Gastrocnemius medialis (tissue), 4 donors: ENCODE measurements around the gene PRKCA. TPM values are rescaled to one million over a fixed set of nuclear protein-coding genes. Genes with fewer than 3 reads are reported as not detected.

Experiments
- ATAC-seq, 2 donors: fragments of 150-250 bp; one replicate each; pipeline ENCODE4 v1.9.1; 2016
- DNase-seq, 2 donors: peaks; one replicate each; pipeline ENCODE4 v3.0.0-alpha.2; 2019
- H3K27ac ChIP-seq, 4 donors: fragments of 200-600 bp; sonication (generic); 1 replicate in 1 of 4; 2 replicates in 3 of 4; pipeline ENCODE4 v1.5.1; 2016 to 2018; ENCODE audit warnings: mild to moderate bottlenecking in 2 of 4, moderate library complexity in 1 of 4
- H3K27me3 ChIP-seq, 3 donors: fragments of 200-600 bp; sonication (generic) in 2 of 3; 1 replicate in 1 of 3; 2 replicates in 2 of 3; pipeline versions ENCODE4 v1.5.1 to v1.6.0; 2016 to 2019; ENCODE audit warnings: mild to moderate bottlenecking in 1 of 3, moderate library complexity in 1 of 3
- H3K36me3 ChIP-seq, 2 donors: fragments of 200-600 bp; sonication (generic) in 1 of 2; one replicate each; pipeline ENCODE4 v1.5.1; 2017 to 2018
- H3K4me1 ChIP-seq, 2 donors: fragments of 200-600 bp; sonication (generic) in 1 of 2; one replicate each; pipeline ENCODE4 v1.5.1; 2016 to 2017; ENCODE audit warnings: mild to moderate bottlenecking in 2 of 2
- H3K4me3 ChIP-seq, 4 donors: fragments of 200-600 bp; sonication (generic) in 3 of 4; 1 replicate in 1 of 4; 2 replicates in 3 of 4; pipeline ENCODE4 v1.5.1; 2016 to 2019; ENCODE audit warnings: mild to moderate bottlenecking in 2 of 4
- H3K9me3 ChIP-seq, 3 donors: fragments of 200-600 bp; sonication (generic) in 2 of 3; 1 replicate in 1 of 3; 2 replicates in 2 of 3; pipeline ENCODE4 v1.5.1; 2016 to 2019
- CTCF ChIP-seq, 5 experiments: fragments of 450-650 bp in 3 of 5; fragments of 200-600 bp in 2 of 5; sonication (generic) in 2 of 5; IDR thresholded peaks in 4 of 5; conservative IDR thresholded peaks in 1 of 5; 1 replicate in 4 of 5; 2 replicates in 1 of 5; pipeline ENCODE4 v1.5.1; 2016 to 2019; ENCODE audit warnings: antibody characterized with exemption in 5 of 5, mild to moderate bottlenecking in 3 of 5, moderate library complexity in 3 of 5
- POLR2A ChIP-seq, 2 donors: fragments of 450-650 bp; IDR thresholded peaks; one replicate each; pipeline ENCODE4 v1.6.1; 2017; ENCODE audit warnings: antibody characterized with exemption in 2 of 2, mild to moderate bottlenecking in 2 of 2, moderate library complexity in 2 of 2
- in situ Hi-C, 4 donors: fragments of 200-750 bp; cut with MboI; loops; one replicate each; pipeline versions ENCODE4 v1.15.0 to v1.8.0; 2017; ENCODE audit warnings: low sequenced_read_pairs in 4 of 4
- intact Hi-C: fragments of 100-400 bp; cut with DNase I; formaldehyde crosslinking; loops from one replicate; pipeline ENCODE4 v1.15.1; 2023; ENCODE audit warnings: low total_unique reads
- total RNA-seq, 4 donors: library from RNA; depleted of rRNA; stranded (reverse); fragments of >200 nt; gene quantifications; one replicate each; pipeline versions ENCODE4 v1.1.0 to v1.2.3, GENCODE V29; 2016

The PRKCA gene
- total RNA-seq, 4 donors from 2014 or later, result 7.6 to 16.8 (median 11.1) TPM

GRCh38 chr17:66564992-66565465 lies 262.6 kb downstream of the PRKCA start:
- in situ Hi-C loops, result loop anchor here (10.0 kb wide), 1 partner anchor 310 kb away; no protein-coding TSS in a partner anchor
- intact Hi-C loops, result loop anchor here (5.0 kb wide), 1 partner anchor 107 kb away; no protein-coding TSS in a partner anchor
- no peak for ATAC-seq

DNA sequence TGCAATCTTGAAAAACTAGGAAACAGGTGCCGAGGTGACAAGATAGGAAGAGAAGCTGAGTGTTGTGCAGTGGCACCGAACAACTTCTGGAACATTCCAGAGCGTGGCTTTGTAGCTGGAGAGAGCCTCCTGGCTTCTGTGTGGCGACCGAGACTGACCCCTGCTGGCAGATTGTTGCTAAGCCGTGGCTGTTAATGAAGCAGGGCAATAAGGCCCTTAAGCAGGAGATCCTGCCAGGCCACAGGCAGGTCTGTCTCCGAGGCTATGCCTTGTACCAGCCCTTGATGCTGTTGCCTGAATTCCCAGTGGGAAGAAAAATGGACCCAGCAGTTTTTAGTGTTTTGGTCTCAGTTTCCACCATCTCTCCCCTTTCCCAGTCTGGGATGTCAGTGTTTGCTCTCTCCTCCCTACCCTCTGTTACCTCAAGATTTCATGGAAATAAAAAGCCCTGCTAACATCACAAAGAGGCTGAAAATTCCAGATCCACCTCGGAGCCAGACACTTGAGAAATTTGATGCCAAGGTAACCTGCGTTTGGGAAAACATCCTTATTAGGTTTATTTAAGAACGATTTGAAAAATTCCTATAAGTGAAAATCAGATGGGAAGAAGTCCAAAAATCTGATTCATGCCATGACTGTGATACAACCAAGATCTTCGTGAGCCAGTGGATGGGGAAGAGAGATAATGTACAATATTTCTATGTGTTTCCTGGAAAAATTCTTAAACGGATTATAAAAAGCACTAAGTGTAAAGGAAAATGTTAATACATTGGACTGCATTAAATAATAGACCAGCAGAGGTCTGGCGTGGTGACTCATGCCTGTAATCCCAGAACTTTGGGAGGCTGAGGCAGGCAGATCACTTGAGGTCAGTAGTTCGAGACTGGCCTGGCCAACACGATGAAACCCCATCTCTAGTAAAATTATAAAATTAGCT lies 265.1 kb downstream of the PRKCA start:
- ATAC-seq (peak; percentile 81 to 85), DNase-seq (peak; percentile 32 to 62)
- Histone ChIP-seq H3K27ac (no peak overlapping the region), H3K4me1 (no peaks in the 10 kb centered on the region), H3K9me3 (no peaks in the 10 kb centered on the region), H3K36me3 (no peaks in the 10 kb centered on the region), H3K27me3 (no peaks in the 10 kb centered on the region), H3K4me3 (no peak overlapping the region)
- intact Hi-C loops (loop anchor here (1.0 to 5.0 kb wide), 3 partner anchors 105 to 312 kb away; partner anchors contain the start of gene PRKCA), in situ Hi-C loops (loop anchor here (10.0 kb wide), 1 partner anchor 313 kb away; no protein-coding TSS in a partner anchor)
- TF ChIP-seq CTCF (IDR thresholded peaks at IDR 0.05 in 4 of 5, conservative IDR thresholded peaks at IDR 0.05 in 1 of 5), result peak; percentile 43 to 82 (median 78)
- TF ChIP-seq POLR2A (IDR thresholded peaks at IDR 0.05), result no peak

More at GRCh38 chr17:66564992-66565465, 262.6 kb downstream of the PRKCA start:
- Histone ChIP-seq H3K27me3 (no peaks in the 10 kb centered on the region), H3K4me3 (no peak overlapping the region), H3K4me1 (no peaks in the 10 kb centered on the region), H3K27ac (no peak overlapping the region), H3K9me3 (no peaks in the 10 kb centered on the region), H3K36me3 (no peaks in the 10 kb centered on the region)
- DNase-seq, result no peak
- TF ChIP-seq POLR2A (IDR thresholded peaks at IDR 0.05) (no peak), CTCF (IDR thresholded peaks at IDR 0.05 in 4 of 5, conservative IDR thresholded peaks at IDR 0.05 in 1 of 5) (no peak)

GRCh38 chr17:66569572-66569971 lies 267.2 kb downstream of the PRKCA start:
- ATAC-seq (no peak), DNase-seq (no peak)
- intact Hi-C loops (loop anchor here (5.0 kb wide), 1 partner anchor 103 kb away; no protein-coding TSS in a partner anchor), in situ Hi-C loops (loop anchor here (10.0 kb wide), 1 partner anchor 315 kb away; no protein-coding TSS in a partner anchor)
- Histone ChIP-seq H3K4me1 (no peaks in the 10 kb centered on the region), H3K36me3 (no peaks in the 10 kb centered on the region), H3K4me3 (no peak overlapping the region), H3K27me3 (no peaks in the 10 kb centered on the region), H3K9me3 (no peaks in the 10 kb centered on the region), H3K27ac (no peak overlapping the region)
- no peak for TF ChIP-seq POLR2A (IDR thresholded peaks at IDR 0.05)

DNA sequence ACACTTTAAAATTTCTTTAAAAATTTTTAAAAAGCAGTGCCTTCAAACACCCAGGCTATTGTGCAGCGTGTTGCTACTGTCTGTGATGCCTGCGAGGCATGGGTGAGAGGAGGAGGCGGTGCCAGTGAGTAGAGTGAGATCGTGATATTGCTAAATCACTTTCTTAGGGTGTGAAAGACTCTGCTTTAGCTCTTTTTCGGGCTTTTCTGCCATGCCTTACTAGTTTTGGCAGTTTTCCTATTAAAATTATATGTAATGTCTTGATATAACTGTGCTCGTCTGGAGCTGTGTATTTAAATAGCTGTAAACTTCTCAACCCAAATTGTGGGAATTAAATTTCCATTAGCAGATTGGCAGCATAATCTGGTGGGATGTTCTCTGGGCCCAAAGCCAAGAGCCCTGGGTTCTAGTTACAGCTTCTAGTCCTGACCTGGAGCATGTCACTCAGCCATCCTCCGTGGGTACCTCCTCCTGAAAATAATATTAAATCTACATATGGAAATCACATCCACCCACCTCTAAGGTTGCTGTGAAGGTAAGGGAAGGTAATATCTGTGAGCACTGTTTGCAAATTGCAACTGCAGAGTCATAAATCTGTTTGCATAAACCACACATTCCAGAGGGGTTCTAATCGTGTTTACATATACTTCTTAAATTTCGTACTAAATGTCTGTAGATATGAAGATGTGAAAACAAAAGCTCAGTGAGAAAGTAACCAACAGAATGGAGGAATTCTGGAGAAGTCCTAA lies 268.2 kb downstream of the PRKCA start:
- in situ Hi-C loops, result no loop called here

More for the DNA sequence above, 268.2 kb downstream of the PRKCA start:
- no peaks in the 10 kb centered on the region for H3K27me3 ChIP-seq
- H3K27ac ChIP-seq, result no peak overlapping the region
- TF ChIP-seq CTCF (IDR thresholded peaks at IDR 0.05 in 4 of 5, conservative IDR thresholded peaks at IDR 0.05 in 1 of 5) (no peak), POLR2A (IDR thresholded peaks at IDR 0.05) (no peak)
- DNase-seq (no peak), ATAC-seq (no peak)
- no peak overlapping the region for H3K4me3 ChIP-seq
- no peaks in the 10 kb centered on the region for H3K9me3 ChIP-seq
- H3K36me3 ChIP-seq, result no peaks in the 10 kb centered on the region
- H3K4me1 ChIP-seq, result no peaks in the 10 kb centered on the region
- intact Hi-C loops, result no loop called here
